HEK293T (cell line): Measurements from ENCODE around the gene INSYN2A.

Experiments used
- CTCF ChIA-PET: fragments of 350-600 bp; formaldehyde crosslinking; extraction: SDS; loops from one replicate; lab custom pipeline; 2021; ENCODE audit warnings: antibody characterized with exemption, inconsistent platforms; lab: Yijun Ruan, JAX
- POLR2A ChIA-PET: fragments of 350-600 bp; formaldehyde crosslinking; extraction: SDS; loops from one replicate; lab custom pipeline; 2020; ENCODE audit warnings: antibody characterized with exemption, inconsistent platforms; lab: Yijun Ruan, JAX
- DNase-seq: peaks from one replicate; pipeline ENCODE4 v3.0.0; 2012; ENCODE audit warnings: mixed read lengths; ENCODE audit errors: extremely low spot score
- ARNT ChIP-seq: fragments of 450-650 bp; IDR thresholded peaks from 2 replicates; pipeline ENCODE4 v1.6.1; 2017; ENCODE audit warnings: mild to moderate bottlenecking
- BHLHE40 ChIP-seq: fragments of 450-650 bp; IDR thresholded peaks from 2 replicates; pipeline ENCODE4 v1.6.1; 2016; ENCODE audit warnings: mild to moderate bottlenecking, moderate library complexity, borderline replicate concordance
- CTBP1 ChIP-seq: fragments of 450-650 bp; IDR thresholded peaks from 2 replicates; pipeline ENCODE4 v1.6.1; 2016; ENCODE audit warnings: borderline replicate concordance
- ELF4 ChIP-seq: fragments of 450-650 bp; IDR thresholded peaks from 2 replicates; pipeline ENCODE4 v1.6.1; 2017; ENCODE audit warnings: antibody characterized with exemption
- FOXA1 ChIP-seq: fragments of 450-650 bp; IDR thresholded peaks from 2 replicates; pipeline ENCODE4 v1.6.1; 2016; ENCODE audit warnings: mild to moderate bottlenecking
- FOXK2 ChIP-seq: fragments of 450-650 bp; IDR thresholded peaks from 2 replicates; pipeline ENCODE4 v1.6.1; 2016; ENCODE audit warnings: mild to moderate bottlenecking
- FOXM1 ChIP-seq: fragments of 450-650 bp; IDR thresholded peaks from 2 replicates; pipeline ENCODE4 v1.6.1; 2017; ENCODE audit warnings: mild to moderate bottlenecking, borderline replicate concordance
- HDGF ChIP-seq: fragments of 450-650 bp; IDR thresholded peaks from 2 replicates; pipeline ENCODE4 v1.6.1; 2017; ENCODE audit warnings: antibody characterized with exemption, borderline replicate concordance
- L3MBTL2 ChIP-seq: fragments of 450-650 bp; conservative IDR thresholded peaks from 2 replicates; pipeline ENCODE4 v1.6.1; 2016; ENCODE audit warnings: mild to moderate bottlenecking
- LEF1 ChIP-seq: fragments of 450-650 bp; IDR thresholded peaks from 2 replicates; pipeline ENCODE4 v1.6.1; 2017; ENCODE audit warnings: mild to moderate bottlenecking, borderline replicate concordance
- NFRKB ChIP-seq: fragments of 450-650 bp; IDR thresholded peaks from 2 replicates; pipeline ENCODE4 v1.6.1; 2016; ENCODE audit warnings: mild to moderate bottlenecking, moderate library complexity
- SP1 ChIP-seq: fragments of 450-650 bp; IDR thresholded peaks from 2 replicates; pipeline ENCODE4 v1.6.1; 2017
- SUZ12 ChIP-seq: fragments of 450-650 bp; IDR thresholded peaks from 2 replicates; pipeline ENCODE4 v1.6.1; 2016; ENCODE audit warnings: mild to moderate bottlenecking
- TARDBP ChIP-seq: fragments of 450-650 bp; IDR thresholded peaks from 2 replicates; pipeline ENCODE4 v1.6.1; 2016
- ZNF384 ChIP-seq: fragments of 450-650 bp; IDR thresholded peaks from 2 replicates; pipeline ENCODE4 v1.6.1; 2016
- TF ChIP-seq, protein P1 (sequence below): fragments of 450-650 bp; IDR thresholded peaks from 2 replicates; pipeline ENCODE4 v1.6.1; 2016

The INSYN2A gene

DNA sequence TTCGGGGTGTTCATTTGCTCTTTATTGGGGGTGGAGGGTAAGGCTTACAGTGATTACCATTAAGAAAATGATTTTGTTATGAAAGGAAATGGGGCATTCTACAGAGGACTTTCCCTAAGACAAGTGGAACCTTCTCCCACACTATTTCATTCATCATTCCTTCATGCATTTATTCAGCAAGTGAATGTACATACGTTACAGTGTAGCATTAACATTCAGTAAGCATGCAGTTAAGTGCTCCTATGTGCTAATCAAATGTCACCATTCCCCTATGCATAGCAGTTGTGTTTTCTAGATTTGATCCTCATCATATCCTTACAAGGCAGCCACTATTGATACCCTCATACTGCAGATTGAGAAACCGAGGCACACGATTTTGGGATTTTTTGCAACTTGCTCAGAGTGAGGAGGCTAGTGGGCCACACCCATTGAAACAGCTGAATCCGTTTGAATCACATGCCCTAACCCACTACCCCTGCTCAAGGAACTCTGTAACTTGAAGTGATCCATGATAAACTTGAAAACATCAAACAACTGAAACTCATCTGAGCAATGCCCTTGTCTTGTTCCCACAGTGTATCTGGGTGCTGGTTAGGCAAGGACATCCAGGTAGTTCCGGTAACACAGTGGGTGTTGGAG, 16.7 kb downstream of the INSYN2A start:
- no peak for TF ChIP-seq NFRKB
- TF ChIP-seq ARNT, result no peak
- no peak for TF ChIP-seq FOXA1
- TF ChIP-seq FOXK2, result no peak
- TF ChIP-seq FOXM1, result no peak
- no peak for TF ChIP-seq ZNF384
- TF ChIP-seq, protein P1, sequence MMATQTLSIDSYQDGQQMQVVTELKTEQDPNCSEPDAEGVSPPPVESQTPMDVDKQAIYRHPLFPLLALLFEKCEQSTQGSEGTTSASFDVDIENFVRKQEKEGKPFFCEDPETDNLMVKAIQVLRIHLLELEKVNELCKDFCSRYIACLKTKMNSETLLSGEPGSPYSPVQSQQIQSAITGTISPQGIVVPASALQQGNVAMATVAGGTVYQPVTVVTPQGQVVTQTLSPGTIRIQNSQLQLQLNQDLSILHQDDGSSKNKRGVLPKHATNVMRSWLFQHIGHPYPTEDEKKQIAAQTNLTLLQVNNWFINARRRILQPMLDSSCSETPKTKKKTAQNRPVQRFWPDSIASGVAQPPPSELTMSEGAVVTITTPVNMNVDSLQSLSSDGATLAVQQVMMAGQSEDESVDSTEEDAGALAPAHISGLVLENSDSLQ, result no peak
- no peak for TF ChIP-seq ELF4
- no peak for TF ChIP-seq BHLHE40
- no peak for TF ChIP-seq HDGF
- no peak for TF ChIP-seq TARDBP
- CTCF ChIA-PET, result no interaction called here
- POLR2A ChIA-PET, result no interaction called here
- DNase-seq, result no peak

DNA sequence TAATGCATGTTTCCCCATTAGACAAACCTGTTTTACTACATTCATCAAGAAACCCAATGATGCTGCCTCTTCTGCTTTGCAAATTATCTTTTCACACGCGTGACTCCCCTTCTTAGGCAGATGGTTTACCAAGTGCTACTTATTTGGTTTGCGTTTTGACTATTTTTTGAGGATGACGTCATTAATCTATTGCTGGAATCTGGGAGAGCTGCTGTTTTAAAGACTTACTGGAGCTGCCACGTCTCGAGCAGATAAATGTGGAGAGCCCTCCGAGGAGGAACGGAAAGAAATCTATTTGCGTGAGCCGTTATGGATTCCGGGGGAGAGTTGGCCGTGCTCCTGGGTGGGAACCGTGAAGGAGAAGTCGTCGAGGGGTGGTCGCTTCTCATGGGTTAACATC, 19.7 kb downstream of the INSYN2A start:
- POLR2A ChIA-PET, result no interaction called here
- TF ChIP-seq LEF1 (no peak), CTBP1 (no peak), SUZ12 (no peak), FOXA1 (no peak), HDGF (no peak), TARDBP (no peak), ZNF384 (no peak), L3MBTL2 (no peak), FOXM1 (no peak)
- TF ChIP-seq, protein P1, result no peak
- DNase-seq, result no peak
- CTCF ChIA-PET, result no interaction called here

DNA sequence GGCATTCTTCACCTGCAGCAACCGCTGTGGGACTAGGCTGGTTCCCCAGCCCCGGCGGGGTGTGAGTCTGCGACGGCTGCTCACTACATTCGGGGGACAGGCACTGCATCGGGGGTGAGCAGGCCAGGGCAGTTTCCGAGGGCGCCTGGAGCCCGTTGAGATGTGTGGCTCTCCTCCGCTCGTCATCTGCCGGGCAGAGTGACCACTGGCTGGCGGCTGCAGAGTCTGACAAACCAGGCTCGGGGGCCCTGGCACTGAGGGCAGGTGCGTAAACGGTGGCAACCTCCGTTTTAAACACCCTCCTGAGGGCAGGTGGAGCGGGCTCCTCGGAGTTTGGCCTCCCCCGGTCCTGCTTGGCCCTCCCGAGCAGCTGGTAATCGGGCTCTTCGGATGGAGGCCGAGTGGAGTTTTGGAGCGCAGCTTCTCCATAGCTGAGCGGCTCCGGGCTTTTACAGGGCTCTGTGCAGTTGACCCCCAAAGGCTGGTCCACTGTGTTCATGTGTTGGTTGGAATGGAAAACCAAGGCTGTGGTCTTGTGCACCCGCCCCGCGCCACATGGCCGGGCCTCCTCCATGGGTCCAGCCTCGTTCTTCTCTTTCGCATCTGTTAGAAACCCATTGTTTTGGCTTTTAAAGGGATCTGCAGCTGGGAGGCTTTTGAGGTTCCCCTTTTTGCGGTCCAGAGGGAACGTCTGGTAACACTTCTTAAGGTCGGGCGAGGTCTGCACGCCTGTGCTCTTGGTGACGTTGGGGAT, 20.9 kb downstream of the INSYN2A start:
- no peak for DNase-seq
- TF ChIP-seq SP1, result no peak
- no peak for TF ChIP-seq HDGF
- TF ChIP-seq ZNF384, result no peak
- CTCF ChIA-PET, result no interaction called here
- POLR2A ChIA-PET, result no interaction called here

DNA sequence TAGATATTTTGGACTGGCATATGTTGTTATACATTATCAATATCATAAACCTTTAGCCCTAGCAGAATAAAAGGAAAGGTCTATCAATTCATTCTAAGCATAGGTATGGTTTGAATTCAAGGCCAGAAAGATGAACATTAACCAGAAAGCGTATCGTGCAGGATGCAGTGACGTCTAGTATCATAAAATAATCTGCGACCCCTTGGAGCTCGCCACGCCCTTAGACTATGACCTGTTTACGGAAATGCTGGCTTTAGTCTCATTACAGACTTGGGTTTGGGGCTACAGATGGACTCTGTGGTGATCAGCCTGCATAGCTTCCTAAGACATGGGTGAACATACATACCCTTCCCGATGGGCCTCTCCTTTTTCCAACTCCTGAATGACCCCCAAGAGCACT, 21.5 kb downstream of the INSYN2A start:
- no peak for TF ChIP-seq NFRKB
- no peak for TF ChIP-seq TARDBP
- TF ChIP-seq L3MBTL2, result no peak
- TF ChIP-seq ELF4, result no peak
- no peak for TF ChIP-seq SUZ12
- TF ChIP-seq ARNT, result no peak
- TF ChIP-seq FOXM1, result no peak
- TF ChIP-seq BHLHE40, result no peak
- TF ChIP-seq, protein P1, result no peak
- no peak for TF ChIP-seq SP1
- no peak for TF ChIP-seq FOXA1
- TF ChIP-seq CTBP1, result no peak
- no peak for TF ChIP-seq FOXK2
- no peak for TF ChIP-seq LEF1
- TF ChIP-seq HDGF, result no peak
- TF ChIP-seq ZNF384, result no peak
- ChIA-PET POLR2A (no interaction called here), CTCF (no interaction called here)
- no peak for DNase-seq

DNA sequence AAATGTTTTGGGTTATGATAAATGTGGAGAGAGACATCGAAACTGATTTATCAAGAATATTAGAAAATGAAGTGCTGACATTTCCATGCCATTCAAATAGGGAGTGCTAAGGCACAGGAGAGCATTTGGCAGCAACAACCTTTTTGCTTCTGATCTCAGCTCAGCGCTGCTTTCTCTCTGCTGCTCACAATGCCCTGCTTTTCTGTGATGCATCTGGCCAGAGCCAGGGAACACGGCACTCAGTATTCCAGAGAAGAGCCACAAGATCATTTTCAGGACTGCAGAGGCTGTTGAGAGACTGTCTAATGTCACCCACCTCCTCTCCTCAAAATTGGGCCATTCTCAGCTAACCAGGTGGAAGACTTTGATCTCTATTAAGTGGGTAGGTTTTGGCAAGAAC, 28.1 kb downstream of the INSYN2A start:
- DNase-seq, result no peak
- POLR2A ChIA-PET, result no interaction called here
- no peak for TF ChIP-seq L3MBTL2
- CTCF ChIA-PET, result no interaction called here

DNA sequence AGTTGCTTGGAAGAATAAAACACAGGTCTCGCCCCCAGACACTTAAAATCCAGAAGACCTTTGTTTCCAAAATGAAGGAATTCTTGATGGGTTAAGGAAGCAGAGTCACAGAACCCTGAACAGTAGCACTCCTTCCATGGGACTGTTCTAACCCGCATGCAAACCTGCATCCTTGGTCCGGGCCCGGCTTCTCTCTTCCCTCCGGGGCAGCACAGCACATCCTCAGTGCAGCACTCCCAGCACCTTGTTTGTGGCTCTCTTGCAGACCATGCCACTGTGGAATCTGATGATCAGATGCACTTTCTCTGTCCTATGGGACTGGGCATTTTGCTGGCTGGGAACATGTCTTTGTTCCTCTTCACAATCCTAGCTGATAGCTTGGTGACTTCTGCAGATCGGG, 33.5 kb downstream of the INSYN2A start:
- TF ChIP-seq L3MBTL2 (no peak), ARNT (no peak), FOXK2 (no peak), ZNF384 (no peak), SP1 (no peak), BHLHE40 (no peak), TARDBP (no peak), LEF1 (no peak), CTBP1 (no peak), HDGF (no peak), FOXA1 (no peak), FOXM1 (no peak), ELF4 (no peak), NFRKB (no peak), SUZ12 (no peak)
- TF ChIP-seq, protein P1, result no peak
- ChIA-PET CTCF (no interaction called here), POLR2A (no interaction called here)
- DNase-seq, result no peak
